GM23338 (cell line): ENCODE results near the gene FNDC11. TPM values are rescaled to one million over a fixed set of nuclear protein-coding genes. Genes with fewer than 3 reads are reported as not detected.

ENCODE experiments used
- ATAC-seq: fragments of 200-7000 bp; cut with Tn5 transposase; 3 replicates; pipeline ENCODE4 v1.9.1; 2020
- DNase-seq: peaks from one replicate; pipeline ENCODE4 v3.0.0-alpha.2; 2015; ENCODE audit warnings: low spot score
- H2AFZ ChIP-seq: fragments of 200-600 bp; sonication (generic); 2 replicates; pipeline ENCODE4 v1.8.0; 2016; ENCODE audit warnings: antibody characterized with exemption, mild to moderate bottlenecking, moderate library complexity
- H3F3A ChIP-seq: fragments of 200-600 bp; sonication (generic); replicated peaks from 2 replicates; pipeline ENCODE4 v1.8.0; 2017; ENCODE audit warnings: antibody characterized with exemption, mixed run types, low read depth
- H3K27ac ChIP-seq: fragments of 200-600 bp; sonication (generic); 2 replicates; pipeline ENCODE4 v1.6.1; 2016; ENCODE audit warnings: low read depth
- H3K27me3 ChIP-seq: fragments of 200-600 bp; sonication (generic); 2 replicates; pipeline ENCODE4 v1.8.0; 2016; ENCODE audit warnings: mild to moderate bottlenecking, mixed run types, moderate library complexity; ENCODE audit not compliant: insufficient read depth
- H3K36me3 ChIP-seq: fragments of 200-600 bp; sonication (generic); 2 replicates; pipeline ENCODE4 v1.8.0; 2016; ENCODE audit warnings: mild to moderate bottlenecking; ENCODE audit not compliant: insufficient read depth
- H3K4me1 ChIP-seq: fragments of 200-600 bp; sonication (generic); 2 replicates; pipeline ENCODE4 v1.8.0; 2016; ENCODE audit warnings: mild to moderate bottlenecking, moderate library complexity; ENCODE audit not compliant: insufficient read depth
- H3K4me2 ChIP-seq: fragments of 200-600 bp; sonication (generic); 2 replicates; pipeline ENCODE4 v1.7.1; 2017; ENCODE audit warnings: mixed run types
- H3K4me3 ChIP-seq: fragments of 200-600 bp; sonication (generic); 2 replicates; pipeline ENCODE4 v1.6.1; 2016; ENCODE audit warnings: mixed run types
- H3K79me2 ChIP-seq: fragments of 200-600 bp; sonication (generic); replicated peaks from 2 replicates; pipeline ENCODE4 v1.8.0; 2017; ENCODE audit warnings: mild to moderate bottlenecking; ENCODE audit not compliant: insufficient read depth
- H3K9me2 ChIP-seq: fragments of 200-600 bp; sonication (generic); 2 replicates; pipeline ENCODE4 v1.8.0; 2017; ENCODE audit not compliant: insufficient read depth
- H4K20me1 ChIP-seq: fragments of 200-600 bp; sonication (generic); replicated peaks from 2 replicates; pipeline ENCODE4 v1.8.0; 2017; ENCODE audit warnings: mild to moderate bottlenecking; ENCODE audit not compliant: insufficient read depth
- H3K27ac Mint-ChIP-seq: 2 replicates; pipeline ENCODE4 v1.8.0; 2020; ENCODE audit warnings: inconsistent platforms, mild to moderate bottlenecking, moderate library complexity, mixed read lengths
- H3K27me3 Mint-ChIP-seq: 3 replicates; pipeline ENCODE4 v1.8.0; 2022; ENCODE audit warnings: low read depth, mild to moderate bottlenecking, moderate library complexity, mixed read lengths, inconsistent platforms; ENCODE audit not compliant: insufficient read depth, poor library complexity
- H3K36me3 Mint-ChIP-seq: 3 replicates; pipeline ENCODE4 v1.8.0; 2021; ENCODE audit warnings: low read depth, mild to moderate bottlenecking, inconsistent platforms, moderate library complexity, mixed read lengths
- H3K4me1 Mint-ChIP-seq: 3 replicates; pipeline ENCODE4 v1.8.0; 2020; ENCODE audit warnings: mild to moderate bottlenecking, inconsistent platforms, mixed read lengths
- H3K4me3 Mint-ChIP-seq: 3 replicates; pipeline ENCODE4 v1.8.0; 2021; ENCODE audit warnings: moderate library complexity, mild to moderate bottlenecking, inconsistent platforms, mixed read lengths
- H3K9me3 Mint-ChIP-seq: 3 replicates; pipeline ENCODE4 v1.8.0; 2020; ENCODE audit warnings: moderate library complexity, mild to moderate bottlenecking, inconsistent platforms, mixed read lengths
- CREB1 ChIP-seq: fragments of 250-450 bp; sonication (Bioruptor Pico); IDR thresholded peaks from 2 replicates; pipeline ENCODE4 v1.5.0; 2020; ENCODE audit warnings: low read depth, mild to moderate bottlenecking, moderate library complexity
- CTCF ChIP-seq, 2 experiments: fragments of 200-600 bp in 1 of 2; sonication (generic) in 1 of 2; conservative IDR thresholded peaks; 2 replicates each; pipeline versions ENCODE4 v1.5.1 to v1.6.1; 2016 to 2017; ENCODE audit warnings: antibody characterized with exemption in 2 of 2, low read depth in 2 of 2, mild to moderate bottlenecking in 2 of 2, moderate library complexity in 1 of 2
- ETS1 ChIP-seq: IDR thresholded peaks from 2 replicates; pipeline ENCODE4 v1.6.1; 2016; ENCODE audit warnings: antibody characterized with exemption
- EZH2 ChIP-seq: fragments of 200-600 bp; sonication (generic); IDR thresholded peaks from one replicate; pipeline ENCODE4 v1.8.0; 2017; ENCODE audit warnings: antibody characterized with exemption, mild to moderate bottlenecking, low read depth; ENCODE audit not compliant: unreplicated experiment
- EZH2phosphoT487 ChIP-seq: fragments of 200-600 bp; sonication (generic); IDR thresholded peaks from one replicate; pipeline ENCODE4 v1.8.1; 2018; ENCODE audit warnings: antibody characterized with exemption; ENCODE audit not compliant: unreplicated experiment
- JUNB ChIP-seq: IDR thresholded peaks from one replicate; pipeline ENCODE4 v1.6.1; 2016; ENCODE audit warnings: antibody characterized with exemption; ENCODE audit not compliant: unreplicated experiment
- NANOG ChIP-seq: IDR thresholded peaks from 2 replicates; pipeline ENCODE4 v1.6.1; 2016; ENCODE audit warnings: antibody characterized with exemption, borderline replicate concordance
- POLR2AphosphoS5 ChIP-seq: IDR thresholded peaks from 2 replicates; pipeline ENCODE4 v1.6.1; 2016; ENCODE audit warnings: antibody characterized with exemption, low read depth
- REST ChIP-seq: IDR thresholded peaks from one replicate; pipeline ENCODE4 v1.6.1; 2018; ENCODE audit warnings: antibody characterized with exemption; ENCODE audit not compliant: unreplicated experiment
- STAT1 ChIP-seq: IDR thresholded peaks from one replicate; pipeline ENCODE4 v1.6.1; 2016; ENCODE audit warnings: antibody characterized with exemption; ENCODE audit not compliant: unreplicated experiment
- ZNF114 ChIP-seq: fragments of 250-450 bp; sonication (Bioruptor Pico); IDR thresholded peaks from 2 replicates; pipeline ENCODE4 v1.5.0; 2020; ENCODE audit warnings: mild to moderate bottlenecking, moderate library complexity
- ZNF331 ChIP-seq: fragments of 250-450 bp; sonication (Bioruptor Pico); IDR thresholded peaks from 2 replicates; pipeline ENCODE4 v1.5.0; 2020; ENCODE audit warnings: low read depth, mild to moderate bottlenecking, moderate library complexity
- ZNF462 ChIP-seq: fragments of 250-450 bp; sonication (Bioruptor Pico); IDR thresholded peaks from 2 replicates; pipeline ENCODE4 v1.5.0; 2020; ENCODE audit warnings: mild to moderate bottlenecking, moderate library complexity
- polyA plus RNA-seq: library from polyadenylated mRNA; unstranded; fragments of >200 nt; fragmentation: Nextera tagmentation; extraction: Ambion mirVana; gene quantifications from 2 replicates; pipeline ENCODE4 v1.2.1, GENCODE V29; 2016
- total RNA-seq: library from RNA; depleted of rRNA; stranded (reverse); fragments of >200 nt; shearing (Covaris generic); gene quantifications from 2 replicates; pipeline ENCODE4 v1.2.3, GENCODE V29; 2014

The FNDC11 gene
- total and polyA plus RNA-seq, 2 experiments from 2014 or later, result 3.4 to 5.3 TPM

GRCh38 chr20:63546256-63546955, 7.6 kb upstream of the FNDC11 start:
- no peaks in the 10 kb centered on the region for H3K9me2 ChIP-seq
- H3K9me3 Mint-ChIP-seq, result no peaks in the 10 kb centered on the region; the same call in 2 of the 3 replicates
- no peak for TF ChIP-seq EZH2phosphoT487
- no peak for TF ChIP-seq NANOG
- no peak for TF ChIP-seq ZNF462
- no peak for TF ChIP-seq STAT1
- TF ChIP-seq JUNB, result no peak
- no peak for TF ChIP-seq CREB1 (CRISPR knock-in tag)
- TF ChIP-seq ZNF331, result no peak
- no peak for TF ChIP-seq ETS1
- TF ChIP-seq POLR2AphosphoS5, result no peak
- TF ChIP-seq EZH2, result no peak
- no peak for TF ChIP-seq ZNF114 (CRISPR knock-in tag)
- no peak for TF ChIP-seq CTCF (conservative IDR thresholded peaks at IDR 0.05; ENCODE audit: low read depth in 2 of 2)
- TF ChIP-seq REST, result no peak
- no peaks in the 10 kb centered on the region for H3K79me2 ChIP-seq
- DNase-seq, result no peak
- H3K4me3 ChIP-seq, result no peak overlapping the region
- peaks cover 16% of the 10 kb centered on the region for H3K4me1 Mint-ChIP-seq
- no peak overlapping the region for H3K4me2 ChIP-seq
- H3K4me1 ChIP-seq, result 0 out of 2 replicates have a peak, but pooled peaks cover 5% of the 10 kb centered on the region
- no peaks in the 10 kb centered on the region for H3F3A ChIP-seq
- no peak overlapping the region for H3K4me3 Mint-ChIP-seq
- no peaks in the 10 kb centered on the region for H3K36me3 ChIP-seq
- H3K27ac ChIP-seq, result no peak overlapping the region
- H3K36me3 Mint-ChIP-seq, result peaks cover 4% of the 10 kb centered on the region; the same call in 1 of the 3 replicates
- H3K27ac Mint-ChIP-seq, result no peak overlapping the region
- H3K27me3 ChIP-seq, result no peaks in the 10 kb centered on the region
- no peak overlapping the region for H2AFZ ChIP-seq
- peaks cover 9% of the 10 kb centered on the region for H3K27me3 Mint-ChIP-seq
- no peak for ATAC-seq
- H4K20me1 ChIP-seq, result no peaks in the 10 kb centered on the region
